A549 treated with Hydrocortisone at 1 μM for 4 hours (cell line): Measurements from ENCODE around the gene CARTPT. TPM values are rescaled to one million over a fixed set of nuclear protein-coding genes. Genes with fewer than 3 reads are reported as not detected.

ENCODE experiments used
- total RNA-seq: library from RNA; stranded (reverse); fragments of 200-300 nt; extraction: Qiagen RNA extraction; gene quantifications from 5 replicates; pipeline ENCODE4 v1.2.3, GENCODE V29; 2022

Gene CARTPT
- total RNA-seq = not detected in 5 replicates

DNA sequence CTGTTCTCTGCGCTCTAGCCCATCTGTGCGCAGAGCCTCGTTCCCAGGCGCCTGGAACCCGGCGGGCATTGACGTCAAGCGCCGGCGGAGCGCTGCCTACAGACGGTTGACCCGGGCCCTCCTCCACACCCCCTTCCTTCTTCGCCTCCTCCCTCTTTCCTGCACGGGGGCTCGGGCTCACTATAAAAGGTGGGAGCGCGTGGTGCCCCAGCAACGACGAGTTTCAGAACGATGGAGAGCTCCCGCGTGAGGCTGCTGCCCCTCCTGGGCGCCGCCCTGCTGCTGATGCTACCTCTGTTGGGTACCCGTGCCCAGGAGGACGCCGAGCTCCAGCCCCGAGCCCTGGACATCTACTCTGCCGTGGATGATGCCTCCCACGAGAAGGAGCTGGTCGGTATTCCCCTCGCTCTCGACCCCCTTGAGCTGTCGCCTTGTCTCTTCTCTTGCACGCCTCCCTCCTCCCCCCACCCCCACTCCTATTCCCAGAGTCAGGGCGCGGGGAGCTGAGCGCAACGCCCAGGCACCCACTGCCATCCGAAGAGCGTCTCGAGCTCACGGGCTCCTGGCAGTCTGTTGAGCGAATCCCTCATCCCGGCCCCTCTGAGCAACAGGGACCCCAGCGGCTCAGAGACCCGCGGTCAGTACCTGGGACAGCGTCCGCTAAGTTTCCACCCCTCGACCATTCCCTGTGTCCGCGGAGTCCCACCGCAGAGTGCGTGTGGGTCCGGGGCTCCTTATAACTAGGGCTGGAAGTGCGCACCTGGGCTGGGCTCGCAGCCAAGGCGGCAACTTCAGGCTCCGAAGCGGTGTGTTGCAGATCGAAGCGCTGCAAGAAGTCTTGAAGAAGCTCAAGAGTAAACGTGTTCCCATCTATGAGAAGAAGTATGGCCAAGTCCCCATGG is at the start of gene CARTPT:
CARTPT (plus strand) TSS at position 213 of the 902 bp plus-strand sequence; CDS start at position 232, 19 bp downstream.

Other genes with a start within 250 kb of the CARTPT start
- gene MCCC2, start 131.9 kb upstream of the CARTPT start, total RNA-seq = 39.7 to 47.5 TPM (median 41.9 TPM) in 5 replicates